ENCODE measurements around the gene C22orf31.

DNA sequence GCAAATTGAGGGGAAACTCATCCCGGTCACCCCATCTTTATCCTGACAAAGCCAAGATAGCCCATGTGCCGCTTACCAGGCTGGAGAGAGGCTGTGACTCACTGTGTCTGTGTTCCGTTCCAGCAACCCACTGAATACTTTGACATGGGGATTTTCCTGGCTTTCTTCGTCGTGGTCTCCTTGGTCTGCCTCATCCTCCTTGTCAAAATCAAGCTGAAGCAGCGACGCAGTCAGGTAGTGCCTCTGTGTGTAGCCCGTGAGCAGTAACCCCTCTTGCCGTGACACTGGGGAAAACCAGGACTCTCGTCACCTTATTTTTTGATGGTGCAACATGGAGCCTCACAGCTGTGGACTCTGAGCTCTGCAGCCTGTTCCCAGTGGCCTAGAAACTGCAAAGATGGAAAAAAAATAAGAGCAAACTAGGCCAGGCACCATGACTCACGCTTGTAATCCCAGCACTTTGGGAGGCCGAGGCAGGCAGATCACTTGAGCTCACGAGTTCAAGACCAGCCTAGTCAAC is 16.9 kb downstream of the C22orf31 start:
- TF ChIP-seq, protein P1, sequence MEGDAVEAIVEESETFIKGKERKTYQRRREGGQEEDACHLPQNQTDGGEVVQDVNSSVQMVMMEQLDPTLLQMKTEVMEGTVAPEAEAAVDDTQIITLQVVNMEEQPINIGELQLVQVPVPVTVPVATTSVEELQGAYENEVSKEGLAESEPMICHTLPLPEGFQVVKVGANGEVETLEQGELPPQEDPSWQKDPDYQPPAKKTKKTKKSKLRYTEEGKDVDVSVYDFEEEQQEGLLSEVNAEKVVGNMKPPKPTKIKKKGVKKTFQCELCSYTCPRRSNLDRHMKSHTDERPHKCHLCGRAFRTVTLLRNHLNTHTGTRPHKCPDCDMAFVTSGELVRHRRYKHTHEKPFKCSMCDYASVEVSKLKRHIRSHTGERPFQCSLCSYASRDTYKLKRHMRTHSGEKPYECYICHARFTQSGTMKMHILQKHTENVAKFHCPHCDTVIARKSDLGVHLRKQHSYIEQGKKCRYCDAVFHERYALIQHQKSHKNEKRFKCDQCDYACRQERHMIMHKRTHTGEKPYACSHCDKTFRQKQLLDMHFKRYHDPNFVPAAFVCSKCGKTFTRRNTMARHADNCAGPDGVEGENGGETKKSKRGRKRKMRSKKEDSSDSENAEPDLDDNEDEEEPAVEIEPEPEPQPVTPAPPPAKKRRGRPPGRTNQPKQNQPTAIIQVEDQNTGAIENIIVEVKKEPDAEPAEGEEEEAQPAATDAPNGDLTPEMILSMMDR (IDR thresholded peaks at IDR 0.05; ENCODE audit: extremely low read depth in 1 of 2, insufficient read depth in 1 of 2, low read depth in 1 of 2, low read length in 2 of 2) = no peak
- TF ChIP-seq POLR2AphosphoS5 (IDR thresholded peaks at IDR 0.05; ENCODE audit: insufficient read depth, low read depth, low read length) (no peak), POLR2A (IDR thresholded peaks at IDR 0.05; ENCODE audit: low read depth, low read length) (no peak), JUN (IDR thresholded peaks at IDR 0.05; ENCODE audit: borderline replicate concordance, insufficient read depth, insufficient read length, low read depth) (no peak), EZH2 (IDR thresholded peaks at IDR 0.05; ENCODE audit: borderline replicate concordance, low read depth, low read length, severe bottlenecking) (no peak)
